GM19467 (cell line): ENCODE results near the gene ACVR1C.

ENCODE experiments used
- ATAC-seq: cut with Tn5 transposase; IDR thresholded peaks from one replicate; pipeline ENCODE4 v1.9.1; 2021; ENCODE audit warnings: mild to moderate bottlenecking, moderate library complexity; ENCODE audit not compliant: unreplicated experiment

The ACVR1C gene

DNA sequence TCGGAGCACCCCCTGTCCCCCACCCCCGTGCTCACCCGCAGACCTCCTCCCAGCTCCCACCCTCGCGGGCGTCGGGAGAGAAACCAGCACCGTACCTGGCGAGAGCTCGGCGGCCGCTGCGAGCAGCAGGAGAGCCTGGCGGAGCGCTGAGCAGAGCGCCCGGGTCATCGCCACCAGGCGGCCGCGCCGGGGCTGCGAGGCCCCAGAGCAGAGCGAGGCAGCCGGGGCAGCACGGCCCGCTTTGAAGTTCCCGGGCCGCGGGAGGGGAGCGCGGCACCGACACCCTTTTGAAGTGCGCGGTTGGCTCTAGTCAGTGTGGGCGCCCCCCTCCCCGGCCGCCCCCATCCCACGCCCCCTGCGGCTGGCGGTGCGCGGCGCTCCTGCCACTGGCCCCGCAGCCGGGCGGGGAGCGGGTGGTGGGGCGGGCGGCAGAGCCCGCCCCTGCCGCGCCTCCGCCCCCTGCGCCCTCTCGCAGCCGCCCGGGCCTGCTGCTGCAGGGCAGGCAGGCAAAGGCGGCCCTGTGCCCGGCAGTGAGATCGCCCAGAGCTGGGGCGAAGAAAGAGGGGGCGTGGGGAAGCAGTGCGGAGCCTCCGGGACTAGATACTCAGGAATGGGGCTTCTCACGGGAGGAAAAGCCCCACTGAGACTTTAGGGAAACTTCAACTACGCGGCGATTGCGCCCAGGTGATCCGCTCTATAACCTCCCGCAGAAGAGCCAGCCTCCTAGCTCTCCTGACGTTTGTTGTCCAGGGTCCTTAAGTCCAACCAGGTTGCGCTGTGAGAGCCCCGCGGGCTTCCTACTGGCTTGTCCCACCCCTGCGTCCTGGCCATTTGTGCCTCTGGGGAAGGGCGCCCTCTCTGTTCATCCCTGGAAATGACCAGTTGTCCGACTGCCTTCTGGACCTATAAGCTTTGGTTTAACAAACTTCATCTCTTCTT lies at the start of gene ACVR1C:
TSS of gene ACVR1C (minus strand) at position 388 of the 939 bp plus-strand sequence. CDS start at position 168, 220 bp downstream.
- ATAC-seq = peak; percentile 94

DNA sequence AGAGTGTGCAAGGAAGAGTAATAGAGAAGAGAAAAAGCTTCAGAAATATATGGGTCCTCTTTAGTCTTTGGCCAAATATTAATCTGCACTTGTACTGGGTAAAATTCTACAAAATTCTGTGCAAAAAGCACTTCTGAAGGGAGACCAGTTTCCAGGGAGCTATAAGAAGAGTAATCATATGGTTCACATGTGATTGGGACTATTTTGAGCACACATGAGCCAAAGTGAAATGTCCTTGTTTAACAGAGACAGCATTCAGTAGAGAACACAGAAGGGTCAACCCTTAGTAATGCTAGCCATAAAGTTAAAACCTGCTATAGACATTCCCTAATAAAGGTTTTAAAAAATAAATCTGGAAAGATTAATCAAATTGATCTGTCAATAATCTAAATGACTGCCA lies 49.3 kb upstream of the ACVR1C start:
- no peak for ATAC-seq

DNA sequence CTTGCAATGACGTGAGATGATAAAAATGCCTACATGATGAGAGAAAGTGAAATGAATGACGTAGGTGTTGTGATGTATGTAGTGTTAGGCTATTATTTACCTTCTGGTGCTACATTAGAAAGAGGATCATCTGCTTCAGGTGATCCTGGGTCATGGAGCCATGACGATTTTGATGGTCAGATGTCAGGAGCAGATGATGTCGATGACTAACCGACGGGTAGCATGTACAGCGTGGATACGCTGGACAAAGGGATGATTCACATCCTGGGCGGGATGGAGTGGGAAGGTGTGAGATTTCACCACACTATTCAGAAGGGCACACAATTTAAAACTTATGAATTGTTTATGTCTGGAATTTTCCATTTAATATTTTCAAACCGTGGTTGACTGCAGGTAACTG lies 43.5 kb upstream of the ACVR1C start:
- ATAC-seq = no peak

DNA sequence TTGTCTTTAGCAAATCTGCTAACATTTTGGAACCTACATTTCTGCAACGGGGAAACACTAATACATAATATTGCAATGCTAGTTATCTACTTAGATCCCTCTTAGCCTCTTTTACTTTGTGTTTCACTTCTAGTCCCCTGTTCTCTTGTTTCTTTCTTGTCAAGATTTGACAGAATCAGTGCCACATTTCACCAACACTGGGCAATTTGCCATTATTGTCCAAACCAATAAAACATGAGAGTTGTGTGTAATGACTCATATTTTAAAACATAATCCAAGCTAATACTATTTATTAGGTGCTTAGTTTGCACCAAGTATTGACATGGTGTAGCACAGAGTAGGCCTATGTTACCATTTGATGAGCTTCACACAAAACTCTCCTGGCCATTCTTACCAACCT lies 33.7 kb upstream of the ACVR1C start:
- ATAC-seq = no peak

DNA sequence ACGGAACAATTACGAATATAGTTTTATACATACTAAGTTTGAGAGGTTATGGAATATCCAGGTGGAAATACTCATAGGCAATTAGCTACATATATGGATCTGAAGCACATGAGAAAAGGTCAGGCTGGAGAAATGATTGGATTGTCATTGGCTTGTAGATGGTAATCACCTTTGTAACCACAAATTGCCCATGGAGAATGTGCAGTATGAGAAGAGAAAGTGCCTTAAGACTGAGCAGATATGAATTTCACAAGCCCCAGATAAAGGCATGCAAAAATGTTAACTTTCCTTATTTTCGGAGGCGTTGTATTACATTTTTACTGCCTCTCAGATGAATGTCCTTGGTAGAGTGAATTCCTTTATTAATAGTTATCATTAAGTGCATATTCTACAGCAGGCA lies 33.1 kb upstream of the ACVR1C start:
- no peak for ATAC-seq

DNA sequence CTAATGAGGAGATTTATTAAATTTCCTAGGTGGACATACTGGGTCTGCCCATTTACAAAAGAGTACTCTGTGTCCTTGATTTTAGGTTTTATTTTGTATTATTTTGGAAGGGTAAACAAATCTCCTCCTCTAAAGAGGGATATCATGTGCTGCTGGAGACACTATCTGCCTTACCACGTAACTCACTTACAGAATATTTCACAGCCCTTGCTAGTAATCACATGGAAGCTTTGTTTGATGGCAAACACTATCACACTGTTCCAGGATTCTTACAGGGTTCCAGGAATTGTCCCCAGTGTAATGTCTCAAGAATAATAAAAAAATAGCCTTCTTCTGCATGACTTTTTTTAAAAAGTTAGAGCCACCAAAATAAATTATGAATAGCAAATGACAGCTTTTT lies 29.2 kb upstream of the ACVR1C start:
- no peak for ATAC-seq

DNA sequence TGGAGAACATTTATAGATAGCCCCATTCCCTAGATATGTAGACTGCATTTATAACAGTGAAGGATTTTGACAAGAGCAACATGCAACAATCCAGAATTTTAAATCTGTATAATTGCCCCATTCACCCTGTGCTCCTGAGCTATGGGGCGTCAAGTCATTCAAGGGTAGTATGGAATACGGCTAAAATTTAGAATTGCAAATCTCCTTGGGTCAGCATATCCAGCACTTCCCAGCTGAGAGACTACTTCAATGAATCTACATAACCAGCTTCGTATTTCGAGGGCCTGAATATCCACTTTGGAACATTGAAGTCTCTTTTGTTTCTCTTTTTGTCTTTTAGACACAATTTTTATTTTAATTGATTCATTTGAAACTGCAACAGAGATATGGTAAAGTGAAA lies 28.4 kb upstream of the ACVR1C start:
- ATAC-seq = no peak

DNA sequence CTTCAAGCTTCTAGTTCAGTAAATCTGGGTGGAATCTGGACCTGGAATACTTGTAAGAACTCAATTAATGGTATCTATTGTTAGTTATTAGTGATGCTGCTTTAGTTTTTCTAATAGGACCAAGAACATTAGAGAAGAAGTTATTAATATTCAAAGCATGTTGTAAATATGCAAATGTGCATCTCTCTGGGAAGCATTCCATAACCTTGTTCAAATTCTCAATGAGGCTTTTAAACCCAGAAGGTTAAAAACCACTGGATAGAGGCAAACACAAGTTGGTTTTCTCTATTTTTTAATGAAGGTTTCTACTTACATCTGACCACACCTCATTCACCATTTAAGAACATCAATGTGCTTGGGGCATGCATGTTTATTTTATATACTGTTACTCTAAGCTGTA lies 16.1 kb upstream of the ACVR1C start:
- ATAC-seq = no peak

DNA sequence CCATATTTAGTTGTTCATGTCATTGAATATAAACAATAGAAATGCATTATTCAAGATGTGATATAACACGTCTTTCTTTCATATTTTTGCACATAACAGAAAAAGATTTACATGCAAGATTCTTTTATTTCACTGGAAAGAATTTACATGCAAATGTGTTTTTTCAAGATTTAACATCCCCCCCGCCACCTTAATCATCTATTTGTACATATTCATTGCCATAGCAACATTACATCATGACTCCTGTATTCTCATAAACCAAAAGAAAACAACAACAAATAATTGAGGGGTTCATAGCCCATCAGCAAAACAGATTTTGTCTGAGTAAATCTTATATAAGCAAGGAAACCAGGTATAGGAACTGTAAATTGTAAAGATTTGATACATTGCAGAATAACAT lies 3.2 kb upstream of the ACVR1C start:
- no peak for ATAC-seq

DNA sequence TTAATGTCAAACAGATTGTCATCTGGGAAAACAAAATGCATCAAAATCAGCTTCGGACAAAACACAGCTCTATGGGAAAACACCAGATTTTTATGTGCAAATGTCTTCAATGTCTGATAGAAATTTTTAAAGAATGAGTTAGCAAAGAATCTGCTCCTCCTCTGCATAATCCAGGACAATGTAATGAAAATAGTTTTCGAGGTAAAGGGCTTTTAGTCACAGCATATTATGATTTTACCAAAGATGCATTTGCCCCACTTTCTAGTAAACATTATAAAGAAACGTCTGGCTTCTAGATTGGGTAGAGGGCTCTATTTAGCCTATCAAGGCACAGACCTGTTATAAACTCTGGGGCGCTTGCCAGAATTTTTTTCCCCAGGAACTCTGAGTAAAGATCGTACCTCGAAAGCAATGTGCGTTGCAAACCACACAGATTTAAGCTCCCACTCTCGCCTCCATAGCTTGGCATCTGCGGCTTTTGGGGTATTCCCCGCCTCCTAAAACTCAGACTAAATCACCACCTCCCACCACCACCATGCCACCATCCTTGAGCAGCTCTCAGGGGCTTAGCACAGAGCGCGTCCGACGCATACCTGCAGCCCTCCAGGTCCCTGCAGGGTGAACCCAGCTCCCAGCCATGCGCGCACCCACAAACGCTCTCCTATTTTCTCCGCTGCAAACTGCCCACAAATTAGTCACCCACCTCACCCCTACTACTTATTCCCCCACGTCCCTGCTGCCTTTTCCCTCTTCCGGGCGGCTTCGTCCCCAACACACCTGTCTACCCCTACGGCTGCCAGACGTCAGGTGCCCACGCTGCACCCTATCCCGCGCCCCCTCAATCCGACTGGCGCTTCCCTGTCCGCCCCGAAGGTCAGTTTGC lies 829 bp downstream of the ACVR1C start:
- ATAC-seq = no peak

DNA sequence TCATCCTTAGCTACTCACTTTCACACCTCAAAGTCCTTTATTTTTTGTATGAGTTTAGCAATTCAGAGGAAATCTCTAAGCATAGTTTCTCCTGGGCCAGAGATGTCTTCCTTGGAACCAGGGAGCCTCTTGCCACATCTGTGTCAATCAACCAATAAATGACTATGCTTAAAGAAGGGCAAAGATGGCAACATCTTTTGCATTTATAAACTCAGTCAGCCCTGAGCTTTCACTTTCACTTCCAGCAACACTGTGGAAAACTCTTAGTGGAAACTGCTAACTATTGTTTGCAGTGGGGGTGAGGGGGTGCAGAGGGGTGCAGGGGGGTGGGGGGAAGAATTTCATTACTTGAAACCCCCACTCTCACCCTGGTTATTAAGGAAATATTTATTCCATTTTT lies 3.4 kb downstream of the ACVR1C start:
- ATAC-seq = no peak

DNA sequence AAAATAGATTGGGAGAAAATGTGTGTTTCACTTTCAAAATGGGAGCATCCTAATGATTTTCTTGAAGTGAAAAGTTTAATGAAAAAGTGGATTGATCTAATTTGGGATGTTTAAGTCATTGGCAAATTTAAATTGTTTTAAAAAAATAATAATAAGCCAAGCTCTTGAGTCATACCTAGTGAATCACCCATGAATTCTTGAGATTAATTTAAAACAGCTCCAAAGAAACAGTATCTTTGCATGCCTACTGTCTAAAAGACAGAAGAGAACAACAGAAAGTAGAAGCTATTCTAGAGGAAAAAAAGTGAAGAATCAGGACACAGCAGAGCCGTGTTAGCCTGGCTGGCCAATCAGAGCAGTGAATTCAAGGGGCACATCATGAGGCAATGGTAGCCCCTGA lies 7.7 kb downstream of the ACVR1C start:
- ATAC-seq = no peak

DNA sequence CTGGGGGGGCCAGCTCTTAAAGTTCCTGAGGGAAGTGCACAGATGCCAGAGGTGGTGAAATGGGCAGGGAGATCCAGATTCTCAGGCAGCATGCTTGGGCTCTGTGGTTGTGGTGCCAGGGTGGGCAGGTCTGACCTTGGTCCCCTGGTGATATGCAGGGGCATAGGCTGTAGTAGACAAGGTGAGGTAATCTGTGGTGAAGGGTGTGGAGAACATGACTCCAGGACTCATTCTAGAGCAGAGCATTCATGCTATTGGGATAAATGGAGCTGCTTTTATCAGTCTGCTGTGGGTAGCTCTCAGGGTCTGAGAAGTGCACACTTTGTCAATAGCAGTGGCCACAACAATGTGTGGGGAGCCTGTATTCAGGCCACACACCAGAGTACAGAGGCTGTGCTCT lies 16.9 kb downstream of the ACVR1C start:
- no peak for ATAC-seq

DNA sequence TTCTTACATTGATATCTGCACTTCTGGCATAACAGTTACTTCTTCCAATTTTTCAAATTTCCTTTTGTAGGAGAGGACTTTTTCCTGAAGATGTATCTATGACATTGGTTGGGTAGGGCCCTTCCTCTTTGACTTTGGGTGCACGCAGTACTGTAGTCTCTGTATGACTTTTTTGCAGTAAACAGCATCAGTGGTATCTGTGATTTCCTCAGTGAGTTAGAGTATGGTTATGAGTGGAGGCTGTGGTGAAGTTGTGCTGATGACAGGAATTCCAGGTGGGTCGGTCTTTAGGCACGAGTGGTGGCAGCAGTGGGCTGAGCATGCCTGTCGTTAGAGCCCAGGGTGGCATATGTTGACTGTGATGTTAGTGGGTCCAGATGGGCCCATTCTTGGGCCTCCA lies 17.6 kb downstream of the ACVR1C start:
- ATAC-seq = no peak

DNA sequence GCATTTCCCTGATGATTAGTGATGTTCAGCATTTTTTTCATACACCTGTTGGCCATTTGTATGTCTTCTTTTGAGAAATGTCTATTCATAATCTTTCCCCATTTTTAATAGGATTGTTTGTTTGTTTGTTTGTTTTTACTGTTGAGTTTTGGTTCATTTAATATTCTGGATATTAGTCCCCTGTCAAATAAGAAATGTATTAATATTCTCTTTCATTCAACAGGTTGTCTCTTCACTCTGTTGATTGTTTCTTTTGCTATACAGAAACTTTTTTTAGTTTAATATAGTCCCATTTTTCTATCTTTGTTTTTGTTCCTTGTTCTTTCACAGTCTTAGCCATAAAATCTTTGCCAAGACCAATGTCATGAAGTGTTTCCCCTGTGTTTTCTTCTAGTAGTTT lies 22.1 kb downstream of the ACVR1C start:
- no peak for ATAC-seq

DNA sequence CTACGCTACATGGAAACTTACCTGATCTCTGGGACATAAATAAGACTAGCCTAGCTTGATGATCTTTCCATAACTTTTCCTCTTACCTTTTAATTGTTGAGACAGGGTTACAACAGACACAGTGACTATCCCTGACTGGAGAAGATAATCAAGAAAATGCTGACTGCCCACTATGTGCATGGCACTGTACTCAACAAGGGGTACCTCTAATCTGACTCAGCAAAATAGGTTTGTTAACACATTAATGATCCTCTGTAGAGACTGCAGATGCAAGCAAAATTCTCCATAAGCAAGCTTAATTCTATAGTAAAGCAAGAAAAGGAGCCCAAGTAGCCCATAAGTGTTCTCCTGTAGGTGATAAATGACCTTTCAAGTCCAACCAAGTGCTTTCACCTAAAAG lies 25.5 kb downstream of the ACVR1C start:
- no peak for ATAC-seq

DNA sequence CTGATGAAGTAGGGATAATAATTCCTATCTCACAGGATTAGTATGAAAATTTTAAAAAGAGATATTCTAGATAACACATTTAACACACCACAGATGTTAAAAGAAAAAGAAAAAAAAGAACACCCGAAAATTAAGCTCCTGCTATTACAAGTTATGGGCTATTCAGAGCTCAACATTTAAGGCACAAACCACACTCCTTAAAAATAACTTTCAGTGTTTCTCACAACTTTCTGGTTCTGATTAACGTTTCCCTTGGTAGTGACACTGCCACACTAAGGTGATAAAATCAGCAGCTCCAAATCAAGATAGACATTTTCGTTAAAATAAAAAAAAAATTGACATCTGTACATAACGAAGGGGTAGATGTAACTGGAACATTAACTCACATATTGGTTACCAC lies 26.9 kb downstream of the ACVR1C start:
- no peak for ATAC-seq

DNA sequence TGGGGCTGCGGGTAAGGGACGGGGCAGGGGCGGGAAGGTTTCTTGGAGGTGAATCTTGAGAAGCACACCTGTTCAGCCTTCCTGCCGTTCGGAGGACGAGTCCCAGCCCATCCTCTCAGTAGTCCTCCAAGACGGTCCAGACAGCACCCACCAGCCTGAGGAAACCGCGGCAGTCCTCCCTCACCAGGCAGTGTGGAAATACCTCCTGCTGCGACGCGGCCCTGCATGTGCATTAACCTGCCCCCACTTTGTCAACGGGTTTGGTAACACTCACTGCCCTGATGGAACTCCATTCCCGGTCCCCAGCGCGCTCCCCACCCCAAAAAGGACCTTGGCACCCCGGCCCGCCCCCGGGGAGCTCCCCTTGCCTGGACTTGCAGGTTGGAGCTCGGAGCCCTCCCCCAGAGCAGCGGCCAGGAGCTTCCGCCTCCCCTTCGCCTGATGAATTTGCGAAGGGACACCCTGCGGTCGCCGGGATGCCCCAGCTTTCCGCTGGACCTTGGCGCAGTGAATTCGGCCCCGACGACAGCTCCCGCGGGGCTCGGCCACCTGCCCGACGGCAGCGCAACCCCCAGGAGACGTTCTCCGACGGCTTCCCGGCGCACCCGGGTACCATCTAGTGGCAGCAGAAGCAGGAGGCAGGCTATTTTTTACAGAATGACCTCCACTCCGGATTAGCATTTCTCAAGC lies 31.5 kb downstream of the ACVR1C start:
- peak; percentile 71 for ATAC-seq

DNA sequence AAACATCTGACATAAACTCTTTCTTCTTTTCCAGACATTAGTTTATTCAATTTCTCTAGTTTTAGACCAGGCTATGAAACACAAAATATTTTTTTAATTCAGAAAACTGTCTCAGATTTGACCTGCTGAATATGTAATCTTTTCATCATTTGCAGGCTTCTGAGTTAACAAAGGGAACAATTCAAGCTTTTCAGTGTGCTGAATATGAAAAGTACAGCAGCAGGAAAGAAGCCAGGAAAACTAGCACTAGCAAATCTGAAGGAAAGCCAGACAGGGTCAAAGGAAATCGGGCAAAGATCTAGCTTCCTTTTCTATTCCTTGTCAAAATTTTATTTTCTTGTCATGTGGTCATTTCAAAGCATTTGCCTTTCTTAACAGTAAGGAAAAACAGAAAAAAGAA lies 35.3 kb downstream of the ACVR1C start:
- ATAC-seq = no peak

DNA sequence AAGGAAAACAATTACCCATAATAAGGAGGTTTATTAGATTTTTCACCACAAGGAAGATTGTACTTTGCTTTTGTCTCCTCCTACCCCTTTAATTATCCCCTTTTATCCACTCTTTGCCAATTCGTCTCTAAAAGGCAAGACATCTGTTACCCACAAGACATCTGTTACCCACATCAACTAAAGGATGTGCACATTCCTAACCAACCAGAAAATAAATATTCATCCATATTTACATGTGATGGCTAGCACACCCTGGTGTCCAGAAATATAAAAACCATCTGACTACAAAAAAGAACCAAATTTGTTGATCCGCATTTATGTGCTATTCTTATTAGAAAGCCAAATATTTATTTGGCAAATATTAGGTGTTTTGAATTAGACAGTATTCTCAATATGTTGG lies 35.7 kb downstream of the ACVR1C start:
- no peak for ATAC-seq

DNA sequence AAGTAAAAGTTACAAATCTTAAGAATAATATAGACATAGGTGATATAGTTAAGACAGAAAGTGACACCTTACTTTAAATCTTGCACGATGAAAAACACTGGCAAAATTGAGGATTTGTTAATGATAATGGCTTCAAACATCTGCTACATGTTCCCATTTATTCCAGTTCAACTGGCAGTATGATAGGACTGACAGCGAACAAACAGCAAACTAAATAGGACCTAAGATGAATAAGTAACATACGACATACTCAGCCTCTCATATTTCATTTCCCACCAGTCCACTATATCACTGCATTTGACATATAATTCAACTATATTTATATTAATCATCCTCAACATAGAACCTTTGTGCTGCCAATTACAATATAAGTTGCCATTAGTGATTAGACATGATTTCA lies 36.3 kb downstream of the ACVR1C start:
- no peak for ATAC-seq
